Naive thymus-derived CD4-positive, alpha-beta T cell (primary cell): ENCODE measurements around the gene NDUFA5. TPM values are rescaled to one million over a fixed set of nuclear protein-coding genes. Genes with fewer than 3 reads are reported as not detected.
"Not testable (repeated sequence)": the region's sequence is repeated elsewhere in the genome, so short reads cannot be mapped to it uniquely, and the experiment has no call there.

Experiments used
- ATAC-seq: fragments of 150-1000 bp; cut with Tn5 transposase; 2 replicates; pipeline ENCODE4 v1.10.0; 2021; ENCODE audit warnings: mild to moderate bottlenecking, moderate library complexity
- CTCF ChIA-PET: fragments of 350-600 bp; sonication (Branson Sonifier 250); formaldehyde crosslinking; loops from one replicate; lab custom pipeline; 2021; ENCODE audit warnings: antibody characterized with exemption; lab: Charles Lee
- POLR2A ChIA-PET: fragments of 350-600 bp; sonication (Branson Sonifier 250); formaldehyde crosslinking; loops from one replicate; lab custom pipeline; 2021; ENCODE audit warnings: antibody characterized with exemption, inconsistent platforms; lab: Charles Lee
- DNase-seq, 9 donors: peaks; one replicate each; pipeline versions ENCODE4 v3.0.0 to v3.0.0-alpha.2; 2020 to 2022; ENCODE audit warnings: mixed read lengths in 1 of 9
- H3K27ac ChIP-seq: one replicate; pipeline ENCODE4 v1.7.0; 2013; ENCODE audit warnings: mild to moderate bottlenecking, low read depth, low read length, moderate library complexity
- H3K27me3 ChIP-seq, 2 donors: one replicate each; pipeline ENCODE4 v1.7.0; 2013; ENCODE audit warnings: low read length in 2 of 2, mild to moderate bottlenecking in 2 of 2, moderate library complexity in 2 of 2; ENCODE audit not compliant: control insufficient read depth in 2 of 2, insufficient read depth in 2 of 2
- H3K36me3 ChIP-seq, 3 experiments: 1 replicate in 2 of 3; 2 replicates in 1 of 3; pipeline ENCODE4 v1.7.0; 2013; ENCODE audit warnings: low read length in 3 of 3, mild to moderate bottlenecking in 3 of 3, moderate library complexity in 1 of 3; ENCODE audit not compliant: insufficient read depth in 3 of 3, control insufficient read depth in 2 of 3
- H3K4me1 ChIP-seq, 2 donors: one replicate each; pipeline ENCODE4 v1.7.0; 2013; ENCODE audit warnings: low read length in 2 of 2, mild to moderate bottlenecking in 2 of 2, moderate library complexity in 1 of 2; ENCODE audit not compliant: control insufficient read depth in 2 of 2, insufficient read depth in 2 of 2
- H3K4me3 ChIP-seq: 2 replicates; pipeline ENCODE4 v1.7.0; 2013; ENCODE audit warnings: mild to moderate bottlenecking, low read length
- H3K9me3 ChIP-seq, 3 experiments: 1 replicate in 2 of 3; 2 replicates in 1 of 3; pipeline ENCODE4 v1.7.0; 2013; ENCODE audit warnings: low read length in 3 of 3; ENCODE audit not compliant: control insufficient read depth in 2 of 3
- H3K27ac Mint-ChIP-seq, 9 donors: one replicate each; pipeline ENCODE4 v1.8.0; 2020 to 2022; ENCODE audit warnings: mixed read lengths in 9 of 9, mild to moderate bottlenecking in 8 of 9, moderate library complexity in 5 of 9, inconsistent platforms in 2 of 9
- H3K27me3 Mint-ChIP-seq, 5 donors: one replicate each; pipeline ENCODE4 v1.8.0; 2021 to 2022; ENCODE audit warnings: mixed read lengths in 5 of 5, mild to moderate bottlenecking in 1 of 5
- H3K36me3 Mint-ChIP-seq, 5 donors: one replicate each; pipeline ENCODE4 v1.8.0; 2020 to 2022; ENCODE audit warnings: mixed read lengths in 5 of 5, mild to moderate bottlenecking in 3 of 5, inconsistent platforms in 1 of 5
- H3K4me1 Mint-ChIP-seq, 7 donors: one replicate each; pipeline ENCODE4 v1.8.0; 2020 to 2022; ENCODE audit warnings: mixed read lengths in 7 of 7, mild to moderate bottlenecking in 3 of 7, inconsistent platforms in 1 of 7
- H3K4me3 Mint-ChIP-seq, 10 donors: one replicate each; pipeline ENCODE4 v1.8.0; 2020 to 2022; ENCODE audit warnings: mild to moderate bottlenecking in 10 of 10, mixed read lengths in 10 of 10, moderate library complexity in 6 of 10, inconsistent platforms in 2 of 10
- H3K9me3 Mint-ChIP-seq, 11 donors: one replicate each; pipeline ENCODE4 v1.8.0; 2020 to 2022; ENCODE audit warnings: mixed read lengths in 11 of 11, mild to moderate bottlenecking in 4 of 11, inconsistent platforms in 1 of 11, moderate library complexity in 1 of 11
- intact Hi-C, 2 donors: fragments of 100-400 bp; cut with micrococcal nuclease; formaldehyde crosslinking; loops; one replicate each; pipeline ENCODE4 v1.15.1; 2023
- polyA plus RNA-seq, 2 donors: library from polyadenylated mRNA; unstranded; fragments of 300-500 nt; fragmentation: Illumina TruSeq; gene quantifications; one replicate each; pipeline ENCODE4 v1.2.3, GENCODE V29; 2021
- total RNA-seq, 6 experiments: library from RNA in 5 of 6; stranded (reverse) in 5 of 6; gene quantifications; 1 replicate in 5 of 6; 2 replicates in 1 of 6; pipeline ENCODE4 v1.2.3 and lab custom pipeline; 2021 to 2026

Gene NDUFA5
- total and polyA plus RNA-seq, 7 experiments from 2014 or later: 40.8 to 97.8 (median 62.5) TPM

GRCh38 chr7:123552134-123552533 lies 5.5 kb downstream of the NDUFA5 start:
- peaks cover 12 to 56% (median 46%) of the 10 kb centered on the region in 7 donors for H3K4me1 Mint-ChIP-seq
- H3K9me3 ChIP-seq, H3K27ac ChIP-seq, H3K9me3 Mint-ChIP-seq, POLR2A ChIA-PET, DNase-seq, intact Hi-C loops, H3K4me3 ChIP-seq, H3K27me3 ChIP-seq, ATAC-seq, H3K27ac Mint-ChIP-seq, H3K27me3 Mint-ChIP-seq: not testable (repeated sequence)
- Histone ChIP-seq H3K4me1 (peaks cover 12 to 13% of the 10 kb centered on the region in 2 donors), H3K36me3 (peaks cover 7 to 24% (median 18%) of the 10 kb centered on the region in 3 experiments)
- peak overlapping the region in 1 of 10 donors; percentile 20 for H3K4me3 Mint-ChIP-seq
- CTCF ChIA-PET: interaction anchor here (0.7 to 0.9 kb wide), 2 partner anchors 57 to 176 kb away, joined by 3 to 5 read pairs; no protein-coding TSS in a partner anchor
- peaks cover 9 to 40% (median 34%) of the 10 kb centered on the region in 5 donors for H3K36me3 Mint-ChIP-seq

GRCh38 chr7:123548406-123548805 lies 9.2 kb downstream of the NDUFA5 start:
- Histone ChIP-seq H3K4me3 (no peak overlapping the region), H3K27ac (no peak overlapping the region), H3K36me3 (peaks cover 7 to 29% (median 18%) of the 10 kb centered on the region in 3 experiments), H3K9me3 (no peaks in the 10 kb centered on the region), H3K4me1 (no peaks in the 10 kb centered on the region), H3K27me3 (no peaks in the 10 kb centered on the region)
- H3K36me3 Mint-ChIP-seq: peaks cover 12 to 43% (median 30%) of the 10 kb centered on the region in 5 donors
- no peaks in the 10 kb centered on the region for H3K27me3 Mint-ChIP-seq
- H3K9me3 Mint-ChIP-seq: peaks cover 0 to 2% (median 0%) of the 10 kb centered on the region in 11 donors
- ChIA-PET CTCF (no interaction called here), POLR2A (no interaction called here)
- H3K4me3 Mint-ChIP-seq: peak overlapping the region in 2 of 10 donors; percentile 4 to 30
- intact Hi-C loops: no loop called here
- peak overlapping the region in 3 of 9 donors; percentile 2 to 65 (median 9) for H3K27ac Mint-ChIP-seq
- ATAC-seq (no peak), DNase-seq (no peak)
- peaks cover 15 to 60% (median 51%) of the 10 kb centered on the region in 7 donors for H3K4me1 Mint-ChIP-seq

GRCh38 chr7:123539871-123540270 lies 17.7 kb downstream of the NDUFA5 start:
- CTCF ChIA-PET: interaction anchor here (1.4 to 2.0 kb wide), 2 partner anchors 18 to 45 kb away, joined by 3 to 11 read pairs; partner anchors contain the start of gene NDUFA5
- POLR2A ChIA-PET: interaction anchor here (2.0 kb wide), 1 partner anchor 18 kb away, joined by 7 read pairs; the partner anchor contains the start of gene NDUFA5
- peaks cover 0 to 5% (median 0%) of the 10 kb centered on the region in 5 donors for H3K36me3 Mint-ChIP-seq
- Histone ChIP-seq H3K4me1 (peaks cover 4 to 8% of the 10 kb centered on the region in 2 donors), H3K36me3 (peaks cover 0 to 3% (median 0%) of the 10 kb centered on the region in 3 experiments), H3K4me3 (no peak overlapping the region), H3K27me3 (no peaks in the 10 kb centered on the region), H3K9me3 (no peaks in the 10 kb centered on the region), H3K27ac (no peak overlapping the region)
- no peak for DNase-seq
- no peak overlapping the region for H3K4me3 Mint-ChIP-seq
- peaks cover 0 to under 1% (median 0%) of the 10 kb centered on the region in 11 donors for H3K9me3 Mint-ChIP-seq
- intact Hi-C loops: loop anchor here in 1 of 2 donors (10.0 kb wide), 1 partner anchor 1395 kb away; no protein-coding TSS in a partner anchor
- no peak overlapping the region for H3K27ac Mint-ChIP-seq
- no peak for ATAC-seq
- peaks cover 0 to 11% (median 6%) of the 10 kb centered on the region in 7 donors for H3K4me1 Mint-ChIP-seq
- H3K27me3 Mint-ChIP-seq: no peaks in the 10 kb centered on the region

DNA sequence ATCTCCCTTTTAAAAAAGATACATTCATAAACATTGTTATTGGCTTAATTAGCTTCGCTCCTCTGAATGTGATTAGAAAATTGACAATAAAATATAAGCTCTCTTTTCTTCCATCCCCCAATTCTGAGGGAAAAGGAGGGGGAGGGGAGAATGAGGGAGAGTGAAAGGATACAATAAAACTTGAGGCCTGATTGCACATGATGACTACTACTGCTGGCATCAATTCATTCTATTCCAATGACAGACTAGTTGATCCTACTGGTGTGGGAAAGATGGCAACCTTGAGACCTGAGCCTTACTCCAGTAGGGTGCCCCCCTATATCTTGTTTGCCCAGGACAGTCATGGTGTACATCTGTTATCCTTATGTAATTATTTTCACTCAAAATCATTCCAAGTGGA lies 18.7 kb downstream of the NDUFA5 start:
- Mint-ChIP-seq H3K27ac (no peak overlapping the region), H3K4me3 (no peak overlapping the region), H3K9me3 (peaks cover 0 to 3% (median 0%) of the 10 kb centered on the region in 11 donors), H3K4me1 (peaks cover 0 to 17% (median 11%) of the 10 kb centered on the region in 7 donors), H3K27me3 (peaks cover 0 to 6% (median 0%) of the 10 kb centered on the region in 5 donors), H3K36me3 (peaks cover 0 to 5% (median 0%) of the 10 kb centered on the region in 5 donors)
- H3K9me3 ChIP-seq: no peaks in the 10 kb centered on the region
- H3K4me1 ChIP-seq: peaks cover 4 to 12% of the 10 kb centered on the region in 2 donors
- ATAC-seq (no peak), DNase-seq (no peak)
- peaks cover 0 to 3% (median 0%) of the 10 kb centered on the region in 3 experiments for H3K36me3 ChIP-seq
- no peaks in the 10 kb centered on the region for H3K27me3 ChIP-seq
- H3K27ac ChIP-seq: no peak overlapping the region
- intact Hi-C loops: loop anchor here in 1 of 2 donors (10.0 kb wide), 1 partner anchor 1396 kb away; no protein-coding TSS in a partner anchor
- ChIA-PET CTCF (interaction anchor here (0.7 to 2.0 kb wide), 3 partner anchors 19 to 44 kb away, joined by 3 to 11 read pairs (median 3); partner anchors contain the start of gene NDUFA5), POLR2A (no interaction called here)
- no peak overlapping the region for H3K4me3 ChIP-seq

DNA sequence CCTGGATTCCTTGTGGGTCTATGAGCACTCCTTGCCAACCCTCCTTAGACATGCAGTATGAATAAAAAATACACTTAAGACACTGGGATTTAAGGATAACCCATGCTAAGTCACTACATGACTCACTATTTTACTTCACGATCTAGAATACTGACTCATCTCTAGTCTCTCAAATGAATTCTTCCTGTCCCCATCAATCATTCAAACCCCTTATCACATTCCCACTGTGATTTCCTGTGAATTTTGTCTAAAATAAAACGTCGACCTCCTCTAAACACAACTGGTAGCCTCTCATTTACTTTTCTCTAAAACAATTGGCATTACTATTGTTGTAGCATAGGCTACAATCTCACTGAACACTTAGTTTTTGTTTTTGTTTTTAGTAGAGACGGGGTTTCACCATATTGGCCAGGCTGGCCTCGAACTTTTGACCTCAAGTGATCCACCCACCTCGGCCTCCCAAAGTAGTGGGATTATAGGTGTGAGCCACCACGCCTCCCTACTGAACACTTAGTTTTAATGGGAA lies 19.4 kb downstream of the NDUFA5 start:
- Mint-ChIP-seq H3K36me3 (peaks cover 0 to 5% (median 0%) of the 10 kb centered on the region in 5 donors), H3K27ac (peak overlapping the region in 1 of 9 donors; percentile 14), H3K4me3 (no peak overlapping the region), H3K27me3 (peaks cover 3 to 12% (median 4%) of the 10 kb centered on the region in 5 donors), H3K4me1 (peaks cover 3 to 22% (median 18%) of the 10 kb centered on the region in 7 donors), H3K9me3 (peaks cover 0 to 3% (median 0%) of the 10 kb centered on the region in 11 donors)
- peaks cover 4 to 14% of the 10 kb centered on the region in 2 donors for H3K4me1 ChIP-seq
- H3K27ac ChIP-seq: no peak overlapping the region
- peaks cover 0 to 3% (median 0%) of the 10 kb centered on the region in 3 experiments for H3K36me3 ChIP-seq
- ATAC-seq: no peak
- H3K27me3 ChIP-seq: no peaks in the 10 kb centered on the region
- no peaks in the 10 kb centered on the region for H3K9me3 ChIP-seq
- intact Hi-C loops: loop anchor here in 1 of 2 donors (10.0 kb wide), 1 partner anchor 1397 kb away; no protein-coding TSS in a partner anchor
- POLR2A ChIA-PET: no interaction called here
- DNase-seq: no peak
- CTCF ChIA-PET: interaction anchor here (0.7 to 2.0 kb wide), 2 partner anchors 24 to 44 kb away, joined by 3 to 11 read pairs; no protein-coding TSS in a partner anchor
- no peak overlapping the region for H3K4me3 ChIP-seq

DNA sequence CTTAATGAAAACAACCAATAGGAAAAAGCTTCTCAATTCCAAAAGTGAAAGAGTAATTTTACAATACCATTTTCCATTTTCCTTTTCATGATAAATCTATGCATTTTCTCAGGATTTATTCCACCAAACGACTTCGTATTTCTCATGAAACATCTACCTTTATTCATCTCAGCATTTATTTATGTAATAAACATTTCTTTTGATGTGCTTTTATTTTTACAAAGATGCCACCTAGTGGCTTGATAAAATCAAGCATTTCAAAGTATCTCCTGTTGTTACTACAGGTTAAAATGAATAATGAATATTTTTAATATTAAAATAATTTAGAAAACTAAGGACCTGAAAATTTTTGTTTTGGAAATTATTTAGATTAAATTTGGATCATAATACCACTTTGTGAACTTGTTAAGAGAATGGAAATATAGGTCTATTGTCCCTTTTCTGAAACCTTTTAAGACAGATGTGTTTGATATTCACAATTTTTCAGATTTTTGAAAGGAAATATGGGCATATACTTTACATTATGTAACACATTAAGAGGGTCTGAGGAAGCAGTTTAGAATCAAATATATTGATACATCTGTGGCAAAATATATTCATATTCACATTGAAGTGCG lies 20.5 kb downstream of the NDUFA5 start:
- Mint-ChIP-seq H3K27me3 (peaks cover 10 to 19% (median 11%) of the 10 kb centered on the region in 5 donors), H3K4me1 (peaks cover 7 to 30% (median 25%) of the 10 kb centered on the region in 7 donors), H3K36me3 (peaks cover 0 to 5% (median 0%) of the 10 kb centered on the region in 5 donors), H3K9me3 (peaks cover 0 to 3% (median 0%) of the 10 kb centered on the region in 11 donors), H3K4me3 (no peak overlapping the region), H3K27ac (peak overlapping the region in 1 of 9 donors; percentile 28)
- H3K4me3 ChIP-seq: no peak overlapping the region
- ATAC-seq (no peak), DNase-seq (peak in 5 of 9 donors; percentile 11 to 48 (median 30))
- ChIA-PET CTCF (interaction anchor here (0.6 kb wide), 1 partner anchor 333 kb away, joined by 7 read pairs; no protein-coding TSS in a partner anchor), POLR2A (interaction anchor here (0.6 kb wide), 1 partner anchor 69 kb away, joined by 6 read pairs; no protein-coding TSS in a partner anchor)
- H3K36me3 ChIP-seq: peaks cover 0 to 1% (median 0%) of the 10 kb centered on the region in 3 experiments
- intact Hi-C loops: loop anchor here (1.0 to 10.0 kb wide), 2 partner anchors 43 to 1398 kb away; no protein-coding TSS in a partner anchor
- H3K27me3 ChIP-seq: no peaks in the 10 kb centered on the region
- H3K4me1 ChIP-seq: peaks cover 4 to 14% of the 10 kb centered on the region in 2 donors
- H3K27ac ChIP-seq: no peak overlapping the region
- no peaks in the 10 kb centered on the region for H3K9me3 ChIP-seq
